Body of pancreas (tissue), 4 donors: ENCODE measurements around the gene KRTAP10-8.

ENCODE experiments used
- POLR2A ChIP-seq, 3 donors: fragments of 450-650 bp; IDR thresholded peaks; one replicate each; pipeline ENCODE4 v1.6.1; 2016; ENCODE audit warnings: antibody characterized with exemption in 3 of 3, mild to moderate bottlenecking in 2 of 3
- TF ChIP-seq, protein P1 (sequence below), 7 experiments: fragments of 450-650 bp in 4 of 7; fragments of 200-600 bp in 3 of 7; sonication (generic) in 3 of 7; IDR thresholded peaks; one replicate each; pipeline ENCODE4 v1.5.1; 2016 to 2019; ENCODE audit warnings: antibody characterized with exemption in 7 of 7

DNA sequence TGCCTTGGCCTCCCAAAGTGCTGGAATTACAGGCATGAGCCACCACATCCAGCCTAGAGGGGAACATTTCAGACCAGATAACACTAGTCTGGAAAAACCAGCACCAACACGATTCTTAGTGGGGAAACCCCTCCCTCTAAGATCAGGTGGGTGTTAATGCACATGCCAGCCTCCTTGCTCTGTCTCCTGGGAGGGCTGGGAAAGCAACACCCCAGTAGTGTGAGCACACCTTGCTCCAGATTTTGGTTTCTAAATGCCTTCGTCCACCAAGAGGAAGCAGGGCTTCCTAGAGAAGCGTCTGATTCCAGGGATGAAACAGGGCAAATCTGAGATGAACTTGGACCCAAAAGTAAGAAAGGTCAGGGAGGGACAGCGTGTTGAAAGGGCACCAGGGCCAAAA, 40.6 kb upstream of the KRTAP10-8 start:
- TF ChIP-seq, protein P1, sequence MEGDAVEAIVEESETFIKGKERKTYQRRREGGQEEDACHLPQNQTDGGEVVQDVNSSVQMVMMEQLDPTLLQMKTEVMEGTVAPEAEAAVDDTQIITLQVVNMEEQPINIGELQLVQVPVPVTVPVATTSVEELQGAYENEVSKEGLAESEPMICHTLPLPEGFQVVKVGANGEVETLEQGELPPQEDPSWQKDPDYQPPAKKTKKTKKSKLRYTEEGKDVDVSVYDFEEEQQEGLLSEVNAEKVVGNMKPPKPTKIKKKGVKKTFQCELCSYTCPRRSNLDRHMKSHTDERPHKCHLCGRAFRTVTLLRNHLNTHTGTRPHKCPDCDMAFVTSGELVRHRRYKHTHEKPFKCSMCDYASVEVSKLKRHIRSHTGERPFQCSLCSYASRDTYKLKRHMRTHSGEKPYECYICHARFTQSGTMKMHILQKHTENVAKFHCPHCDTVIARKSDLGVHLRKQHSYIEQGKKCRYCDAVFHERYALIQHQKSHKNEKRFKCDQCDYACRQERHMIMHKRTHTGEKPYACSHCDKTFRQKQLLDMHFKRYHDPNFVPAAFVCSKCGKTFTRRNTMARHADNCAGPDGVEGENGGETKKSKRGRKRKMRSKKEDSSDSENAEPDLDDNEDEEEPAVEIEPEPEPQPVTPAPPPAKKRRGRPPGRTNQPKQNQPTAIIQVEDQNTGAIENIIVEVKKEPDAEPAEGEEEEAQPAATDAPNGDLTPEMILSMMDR (IDR thresholded peaks at IDR 0.05): no peak
- no peak for TF ChIP-seq POLR2A (IDR thresholded peaks at IDR 0.05)
